ENCODE measurements around the gene WNT4. TPM values are rescaled to one million over a fixed set of nuclear protein-coding genes. Genes with fewer than 3 reads are reported as not detected.

Gene WNT4
- total and polyA plus RNA-seq, 7 donors, result 0.14 to 1.2 (median 0.36) TPM

GRCh38 chr1:22088331-22088730 lies 54.6 kb downstream of the WNT4 start:
- TF ChIP-seq CTCF (IDR thresholded peaks at IDR 0.05), result no peak
- no peak for TF ChIP-seq POLR2A (IDR thresholded peaks at IDR 0.05)
- no peak for TF ChIP-seq EP300 (IDR thresholded peaks at IDR 0.05)
- TF ChIP-seq POLR2AphosphoS5 (IDR thresholded peaks at IDR 0.05), result no peak
- Histone ChIP-seq H3K36me3 (peaks cover 4 to 35% (median 9%) of the 10 kb centered on the region in 4 donors), H3K9me3 (no peaks in the 10 kb centered on the region), H3K4me3 (no peak overlapping the region), H3K27ac (no peak overlapping the region), H3K27me3 (no peaks in the 10 kb centered on the region), H3K4me1 (peaks cover 0 to 58% (median 43%) of the 10 kb centered on the region in 4 donors)
- no peak for DNase-seq
- intact Hi-C loops (cut with DNase I), result no loop called here
- 41 to 65% methylated on average over 2 of the region's 2 CpGs for WGBS, 2 donors

GRCh38 chr1:22080191-22080590 lies 62.7 kb downstream of the WNT4 start:
- no peak overlapping the region for H3K27ac ChIP-seq
- DNase-seq, result no peak
- no peaks in the 10 kb centered on the region for H3K27me3 ChIP-seq
- WGBS, 2 donors, result 71 to 88% methylated on average over 2 of the region's 2 CpGs
- TF ChIP-seq EP300 (IDR thresholded peaks at IDR 0.05) (no peak), CTCF (IDR thresholded peaks at IDR 0.05) (no peak), POLR2AphosphoS5 (IDR thresholded peaks at IDR 0.05) (no peak), POLR2A (IDR thresholded peaks at IDR 0.05) (no peak)
- no peaks in the 10 kb centered on the region for H3K9me3 ChIP-seq
- H3K36me3 ChIP-seq, result peaks cover 0 to 50% (median 6%) of the 10 kb centered on the region in 4 donors
- H3K4me1 ChIP-seq, result peaks cover 0 to 78% (median 60%) of the 10 kb centered on the region in 4 donors
- intact Hi-C loops (cut with DNase I), result no loop called here
- no peak overlapping the region for H3K4me3 ChIP-seq

GRCh38 chr1:22078133-22078532 lies 64.8 kb downstream of the WNT4 start:
- TF ChIP-seq POLR2AphosphoS5 (IDR thresholded peaks at IDR 0.05) (no peak), POLR2A (IDR thresholded peaks at IDR 0.05) (no peak), CTCF (IDR thresholded peaks at IDR 0.05) (no peak), EP300 (IDR thresholded peaks at IDR 0.05) (no peak)
- H3K4me1 ChIP-seq, result peaks cover 0 to 89% (median 74%) of the 10 kb centered on the region in 4 donors

GRCh38 chr1:22077728-22078127 lies 65.2 kb downstream of the WNT4 start:
- H3K36me3 ChIP-seq, result peaks cover 0 to 42% (median 4%) of the 10 kb centered on the region in 4 donors
- WGBS, 2 donors, result 52 to 64% methylated on average over 5 of the region's 5 CpGs
- intact Hi-C loops (cut with DNase I), result no loop called here
- peaks cover 0 to 89% (median 78%) of the 10 kb centered on the region in 4 donors for H3K4me1 ChIP-seq
- no peak for TF ChIP-seq CTCF (IDR thresholded peaks at IDR 0.05)
- no peak for TF ChIP-seq EP300 (IDR thresholded peaks at IDR 0.05)
- no peak for TF ChIP-seq POLR2AphosphoS5 (IDR thresholded peaks at IDR 0.05)
- TF ChIP-seq POLR2A (IDR thresholded peaks at IDR 0.05), result no peak
- no peaks in the 10 kb centered on the region for H3K27me3 ChIP-seq
- H3K9me3 ChIP-seq, result no peaks in the 10 kb centered on the region
- no peak overlapping the region for H3K27ac ChIP-seq
- no peak for DNase-seq
- no peak overlapping the region for H3K4me3 ChIP-seq

More at GRCh38 chr1:22078133-22078532, 64.8 kb downstream of the WNT4 start:
- WGBS, 2 donors, result 84 to 93% methylated on average over 2 of the region's 2 CpGs
- Histone ChIP-seq H3K9me3 (no peaks in the 10 kb centered on the region), H3K27me3 (no peaks in the 10 kb centered on the region), H3K27ac (no peak overlapping the region), H3K36me3 (peaks cover 0 to 46% (median 6%) of the 10 kb centered on the region in 4 donors), H3K4me3 (no peak overlapping the region)
- DNase-seq, result no peak
- intact Hi-C loops (cut with DNase I), result no loop called here

- Histone ChIP-seq H3K27ac (no peak overlapping the region), H3K36me3 (peaks cover 0 to 30% (median 4%) of the 10 kb centered on the region in 4 donors), H3K4me3 (no peak overlapping the region), H3K4me1 (peaks cover 0 to 93% (median 83%) of the 10 kb centered on the region in 4 donors), H3K27me3 (no peaks in the 10 kb centered on the region), H3K9me3 (no peaks in the 10 kb centered on the region)
- intact Hi-C loops (cut with DNase I), result no loop called here
- TF ChIP-seq POLR2A (IDR thresholded peaks at IDR 0.05), result no peak
- no peak for TF ChIP-seq POLR2AphosphoS5 (IDR thresholded peaks at IDR 0.05)
- TF ChIP-seq CTCF (IDR thresholded peaks at IDR 0.05), result no peak
- TF ChIP-seq EP300 (IDR thresholded peaks at IDR 0.05), result no peak
- 71 to 84% methylated on average over 3 of the region's 3 CpGs for WGBS, 2 donors
- no peak for DNase-seq
Measured at GRCh38 chr1:22076346-22076745, 66.6 kb downstream of the WNT4 start.
